ENCODE data around the gene BICRAL.

DNA sequence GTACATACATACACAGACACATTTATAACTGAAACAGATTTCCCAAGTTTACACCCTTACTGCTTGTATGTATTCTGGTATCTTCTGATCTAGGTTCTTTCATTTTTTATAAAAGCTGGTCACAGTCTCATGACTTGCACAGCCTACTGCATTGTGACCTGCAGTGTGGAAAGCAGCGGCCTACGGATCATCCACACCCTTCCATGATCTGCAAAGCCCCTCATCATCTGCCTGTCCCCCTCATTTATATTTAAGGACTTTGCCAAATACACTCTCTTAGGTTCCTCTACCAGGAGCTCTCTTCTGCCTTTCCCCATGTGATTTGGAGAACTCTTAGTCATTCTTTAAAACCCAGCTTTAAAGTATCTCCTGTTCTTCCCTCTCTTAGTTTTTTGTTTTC lies 12.0 kb upstream of the BICRAL start:
- TF ChIP-seq, protein P1, sequence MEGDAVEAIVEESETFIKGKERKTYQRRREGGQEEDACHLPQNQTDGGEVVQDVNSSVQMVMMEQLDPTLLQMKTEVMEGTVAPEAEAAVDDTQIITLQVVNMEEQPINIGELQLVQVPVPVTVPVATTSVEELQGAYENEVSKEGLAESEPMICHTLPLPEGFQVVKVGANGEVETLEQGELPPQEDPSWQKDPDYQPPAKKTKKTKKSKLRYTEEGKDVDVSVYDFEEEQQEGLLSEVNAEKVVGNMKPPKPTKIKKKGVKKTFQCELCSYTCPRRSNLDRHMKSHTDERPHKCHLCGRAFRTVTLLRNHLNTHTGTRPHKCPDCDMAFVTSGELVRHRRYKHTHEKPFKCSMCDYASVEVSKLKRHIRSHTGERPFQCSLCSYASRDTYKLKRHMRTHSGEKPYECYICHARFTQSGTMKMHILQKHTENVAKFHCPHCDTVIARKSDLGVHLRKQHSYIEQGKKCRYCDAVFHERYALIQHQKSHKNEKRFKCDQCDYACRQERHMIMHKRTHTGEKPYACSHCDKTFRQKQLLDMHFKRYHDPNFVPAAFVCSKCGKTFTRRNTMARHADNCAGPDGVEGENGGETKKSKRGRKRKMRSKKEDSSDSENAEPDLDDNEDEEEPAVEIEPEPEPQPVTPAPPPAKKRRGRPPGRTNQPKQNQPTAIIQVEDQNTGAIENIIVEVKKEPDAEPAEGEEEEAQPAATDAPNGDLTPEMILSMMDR (IDR thresholded peaks at IDR 0.05; ENCODE audit: low read depth, low read length, poor library complexity, severe bottlenecking): no peak
- TF ChIP-seq EZH2phosphoT487 (IDR thresholded peaks at IDR 0.05; ENCODE audit: borderline replicate concordance, low read length): no peak
